ENCODE data around the gene NEK6. TPM values are rescaled to one million over a fixed set of nuclear protein-coding genes. Genes with fewer than 3 reads are reported as not detected.

NEK6 gene
- total and polyA plus RNA-seq, 10 of the 15 experiments (the other 5 are each of a cell fraction or from before 2014, with no cell fraction given) = 31.3 to 161 (median 89.2) TPM

DNA sequence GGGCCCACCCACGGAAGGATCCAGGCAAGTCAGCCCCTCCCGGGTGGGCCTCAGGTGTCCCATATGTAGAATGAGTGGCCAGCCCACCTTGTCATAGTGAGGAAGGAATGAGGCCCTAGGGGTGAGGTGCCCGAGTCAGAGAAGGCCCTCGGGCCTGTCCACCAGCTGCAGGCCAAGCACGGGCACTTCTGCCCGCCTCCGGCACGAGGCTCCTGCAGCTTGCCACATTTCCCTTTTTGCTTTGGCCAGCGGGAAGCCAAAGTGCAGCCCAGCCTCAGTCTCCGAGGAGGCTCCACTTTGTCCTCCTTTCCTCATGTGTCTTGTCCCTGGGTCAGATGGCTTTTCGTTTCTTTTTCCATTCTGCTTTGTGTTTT is 84.6 kb downstream of the NEK6 start:
- SMC1A ChIA-PET (ENCODE audit: uncharacterized antibody, unreplicated experiment) = no interaction called here

More for the DNA sequence above, 84.6 kb downstream of the NEK6 start:
- Histone ChIP-seq H3K79me2 (ENCODE audit: control insufficient read depth, insufficient read depth, low read length) (no peaks in the 10 kb centered on the region), H4K20me1 (ENCODE audit: control insufficient read depth, insufficient read depth) (no peaks in the 10 kb centered on the region), H3K4me2 (ENCODE audit: control insufficient read depth, insufficient read depth) (no peak overlapping the region), H3K36me3 (ENCODE audit: control insufficient read depth in 2 of 2, insufficient read depth in 2 of 2, low read length in 1 of 2) (peaks cover 34 to 57% of the 10 kb centered on the region in 2 experiments; a peak in 3 of 4 replicates), H3K4me3 (no peak overlapping the region), H3K9ac (ENCODE audit: control insufficient read depth, insufficient read depth, low read length) (no peak overlapping the region), H3K27ac (ENCODE audit: control insufficient read depth, insufficient read depth) (no peak overlapping the region), H3K4me1 (ENCODE audit: control insufficient read depth, insufficient read depth, low read length) (no peaks in the 10 kb centered on the region), H3K9me3 (replicated peaks; ENCODE audit: control insufficient read depth, insufficient read depth, low read length) (no peaks in the 10 kb centered on the region), H2AFZ (ENCODE audit: control insufficient read depth, low read depth, low read length) (no peak overlapping the region), H3K27me3 (replicated peaks in 1 of 2; ENCODE audit: control insufficient read depth in 2 of 2, insufficient read depth in 2 of 2, low read length in 1 of 2) (no peaks in the 10 kb centered on the region)
- no peak for DNase-seq (ENCODE audit: low read depth, low spot score)
- TF ChIP-seq, protein P1, sequence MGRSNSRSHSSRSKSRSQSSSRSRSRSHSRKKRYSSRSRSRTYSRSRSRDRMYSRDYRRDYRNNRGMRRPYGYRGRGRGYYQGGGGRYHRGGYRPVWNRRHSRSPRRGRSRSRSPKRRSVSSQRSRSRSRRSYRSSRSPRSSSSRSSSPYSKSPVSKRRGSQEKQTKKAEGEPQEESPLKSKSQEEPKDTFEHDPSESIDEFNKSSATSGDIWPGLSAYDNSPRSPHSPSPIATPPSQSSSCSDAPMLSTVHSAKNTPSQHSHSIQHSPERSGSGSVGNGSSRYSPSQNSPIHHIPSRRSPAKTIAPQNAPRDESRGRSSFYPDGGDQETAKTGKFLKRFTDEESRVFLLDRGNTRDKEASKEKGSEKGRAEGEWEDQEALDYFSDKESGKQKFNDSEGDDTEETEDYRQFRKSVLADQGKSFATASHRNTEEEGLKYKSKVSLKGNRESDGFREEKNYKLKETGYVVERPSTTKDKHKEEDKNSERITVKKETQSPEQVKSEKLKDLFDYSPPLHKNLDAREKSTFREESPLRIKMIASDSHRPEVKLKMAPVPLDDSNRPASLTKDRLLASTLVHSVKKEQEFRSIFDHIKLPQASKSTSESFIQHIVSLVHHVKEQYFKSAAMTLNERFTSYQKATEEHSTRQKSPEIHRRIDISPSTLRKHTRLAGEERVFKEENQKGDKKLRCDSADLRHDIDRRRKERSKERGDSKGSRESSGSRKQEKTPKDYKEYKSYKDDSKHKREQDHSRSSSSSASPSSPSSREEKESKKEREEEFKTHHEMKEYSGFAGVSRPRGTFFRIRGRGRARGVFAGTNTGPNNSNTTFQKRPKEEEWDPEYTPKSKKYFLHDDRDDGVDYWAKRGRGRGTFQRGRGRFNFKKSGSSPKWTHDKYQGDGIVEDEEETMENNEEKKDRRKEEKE (IDR thresholded peaks at IDR 0.05) = no peak
- TF ChIP-seq ESRRA (IDR thresholded peaks at IDR 0.05; ENCODE audit: low read length) (no peak), POLR2A (IDR thresholded peaks at IDR 0.05; ENCODE audit: low read depth, low read length) (0 out of 2 replicates have a peak, but pooled peaks have one; percentile 9)
- TF ChIP-seq, protein P2, sequence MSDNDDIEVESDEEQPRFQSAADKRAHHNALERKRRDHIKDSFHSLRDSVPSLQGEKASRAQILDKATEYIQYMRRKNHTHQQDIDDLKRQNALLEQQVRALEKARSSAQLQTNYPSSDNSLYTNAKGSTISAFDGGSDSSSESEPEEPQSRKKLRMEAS (IDR thresholded peaks at IDR 0.05; ENCODE audit: low read depth, low read length) = no peak
- no TSS peak for BruUV-seq (replicated peaks)
- in situ Hi-C loops (cut with MboI) (no loop called here), intact Hi-C loops (cut with micrococcal nuclease; ENCODE audit: unreplicated experiment) (no loop called here)
- RAD21 ChIA-PET (ENCODE audit: unreplicated experiment) = interaction anchor here (1.8 kb wide), 1 partner anchor 50 kb away, joined by 4 read pairs; no protein-coding TSS in a partner anchor
- no peak for ATAC-seq
- no peak for FAIRE-seq
- CTCF ChIA-PET = interaction anchor here (0.6 kb wide), 1 partner anchor 253 kb away, joined by 3 read pairs; no protein-coding TSS in a partner anchor
- WGBS (ENCODE audit: insufficient coverage, insufficient replicate concordance, low lambda C conversion rate, missing lambda C conversion rate) = 83% methylated on average over 10 of the region's 11 CpGs
- POLR2A ChIA-PET = no interaction called here

All from GM12878 (cell line).